HepG2 (cell line): ENCODE results near the gene LHFPL6. TPM values are rescaled to one million over a fixed set of nuclear protein-coding genes. Genes with fewer than 3 reads are reported as not detected.

ENCODE experiments used
- ETV5 ChIP-seq: IDR thresholded peaks from 2 replicates; pipeline ENCODE4 v1.6.1; 2018; ENCODE audit warnings: missing biosample characterization, missing genetic modification reagents, inconsistent platforms, borderline replicate concordance
- FOXK2 ChIP-seq: fragments of 450-650 bp; IDR thresholded peaks from 2 replicates; pipeline ENCODE4 v1.6.1; 2016
- FOXP1 ChIP-seq, 2 experiments: fragments of 450-650 bp in 1 of 2; IDR thresholded peaks; 2 replicates each; pipeline ENCODE4 v1.6.1; 2017 to 2018; ENCODE audit warnings: antibody characterized with exemption in 1 of 2
- HOXA5 ChIP-seq: sonication (generic); formaldehyde crosslinking; IDR thresholded peaks from 2 replicates; pipeline ENCODE4 v1.4.0; 2020; ENCODE audit warnings: missing genetic modification reagents
- MAF1 ChIP-seq: sonication (generic); formaldehyde crosslinking; IDR thresholded peaks from 2 replicates; pipeline ENCODE4 v1.5.0; 2020; ENCODE audit warnings: missing genetic modification reagents, borderline replicate concordance
- MED8 ChIP-seq: sonication (generic); formaldehyde crosslinking; IDR thresholded peaks from 2 replicates; pipeline ENCODE4 v1.8.1; 2023; ENCODE audit warnings: mild to moderate bottlenecking, missing genetic modification reagents; ENCODE audit not compliant: insufficient replicate concordance
- SNRNP70 ChIP-seq: fragments of 200-400 bp; formaldehyde crosslinking; IDR thresholded peaks from 2 replicates; pipeline ENCODE4 v1.6.1; 2017; ENCODE audit warnings: mild to moderate bottlenecking, low read depth, low read length, moderate library complexity
- ZNF747 ChIP-seq: sonication (generic); formaldehyde crosslinking; IDR thresholded peaks from 2 replicates; pipeline ENCODE4 v1.8.1; 2023; ENCODE audit warnings: missing genetic modification reagents, mild to moderate bottlenecking, borderline replicate concordance
- ZNF749 ChIP-seq: sonication (generic); formaldehyde crosslinking; IDR thresholded peaks from 2 replicates; pipeline ENCODE4 v1.8.0; 2022; ENCODE audit warnings: mild to moderate bottlenecking, missing genetic modification reagents, moderate library complexity, borderline replicate concordance
- polyA plus RNA-seq, 8 experiments: library from polyadenylated mRNA; depleted of rRNA in 3 of 8; stranded (reverse) in 7 of 8; unstranded in 1 of 8; fragments of >200 nt; fragmentation: Illumina TruSeq in 4 of 8; extraction: Trizol in 4 of 8; gene quantifications; 2 replicates each; pipeline versions ENCODE4 v1.2.1 to v1.2.3, GENCODE V29; 2011 to 2016; ENCODE audit warnings: low read depth in 4 of 8, missing spikeins in 1 of 8, mixed read lengths in 1 of 8; ENCODE audit not compliant: insufficient read depth in 1 of 8
- total RNA-seq, 5 experiments: library from RNA; depleted of rRNA; stranded (reverse); fragments of >200 nt; fragmentation: Illumina TruSeq; extraction: Trizol; gene quantifications; 2 replicates each; pipeline ENCODE4 v1.2.3, GENCODE V29; 2016; ENCODE audit warnings: low read depth in 1 of 5
- TF ChIP-seq, protein P1 (sequence below): sonication (generic); formaldehyde crosslinking; IDR thresholded peaks from 2 replicates; pipeline ENCODE4 v1.4.0; 2020; ENCODE audit warnings: missing genetic modification reagents
- TF ChIP-seq, protein P2 (sequence below): sonication (generic); formaldehyde crosslinking; IDR thresholded peaks from 2 replicates; pipeline ENCODE4 v1.5.0; 2020; ENCODE audit warnings: mild to moderate bottlenecking, missing genetic modification reagents, borderline replicate concordance
- TF ChIP-seq, protein P3 (sequence below): sonication (generic); formaldehyde crosslinking; IDR thresholded peaks from 2 replicates; pipeline ENCODE4 v1.9.0; 2021; ENCODE audit warnings: missing genetic modification reagents, mild to moderate bottlenecking, borderline replicate concordance

Gene LHFPL6
- total and polyA plus RNA-seq, 2 of the 13 experiments (the other 11 are each of a cell fraction or from before 2014, with no cell fraction given), result not detected

DNA sequence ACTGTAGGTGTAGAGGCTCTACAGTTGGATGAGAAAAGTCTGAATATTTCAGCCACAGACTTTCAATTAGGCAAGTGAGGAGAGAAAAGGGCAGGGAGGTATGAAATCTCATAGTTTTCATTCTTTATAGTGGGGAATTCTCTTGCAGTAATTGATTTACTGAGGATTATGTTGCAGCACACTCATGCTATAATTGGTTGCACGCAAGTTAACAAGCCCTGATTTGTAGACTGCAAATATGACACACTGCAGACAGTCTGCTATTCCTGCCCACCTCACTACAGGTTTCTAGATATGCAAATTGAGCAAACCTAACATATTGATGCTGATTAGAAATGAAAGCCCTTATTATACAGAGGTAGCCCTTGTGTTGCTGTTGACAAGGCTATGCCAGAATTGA is 139.4 kb downstream of the LHFPL6 start (continued):
- TF ChIP-seq, protein P1, sequence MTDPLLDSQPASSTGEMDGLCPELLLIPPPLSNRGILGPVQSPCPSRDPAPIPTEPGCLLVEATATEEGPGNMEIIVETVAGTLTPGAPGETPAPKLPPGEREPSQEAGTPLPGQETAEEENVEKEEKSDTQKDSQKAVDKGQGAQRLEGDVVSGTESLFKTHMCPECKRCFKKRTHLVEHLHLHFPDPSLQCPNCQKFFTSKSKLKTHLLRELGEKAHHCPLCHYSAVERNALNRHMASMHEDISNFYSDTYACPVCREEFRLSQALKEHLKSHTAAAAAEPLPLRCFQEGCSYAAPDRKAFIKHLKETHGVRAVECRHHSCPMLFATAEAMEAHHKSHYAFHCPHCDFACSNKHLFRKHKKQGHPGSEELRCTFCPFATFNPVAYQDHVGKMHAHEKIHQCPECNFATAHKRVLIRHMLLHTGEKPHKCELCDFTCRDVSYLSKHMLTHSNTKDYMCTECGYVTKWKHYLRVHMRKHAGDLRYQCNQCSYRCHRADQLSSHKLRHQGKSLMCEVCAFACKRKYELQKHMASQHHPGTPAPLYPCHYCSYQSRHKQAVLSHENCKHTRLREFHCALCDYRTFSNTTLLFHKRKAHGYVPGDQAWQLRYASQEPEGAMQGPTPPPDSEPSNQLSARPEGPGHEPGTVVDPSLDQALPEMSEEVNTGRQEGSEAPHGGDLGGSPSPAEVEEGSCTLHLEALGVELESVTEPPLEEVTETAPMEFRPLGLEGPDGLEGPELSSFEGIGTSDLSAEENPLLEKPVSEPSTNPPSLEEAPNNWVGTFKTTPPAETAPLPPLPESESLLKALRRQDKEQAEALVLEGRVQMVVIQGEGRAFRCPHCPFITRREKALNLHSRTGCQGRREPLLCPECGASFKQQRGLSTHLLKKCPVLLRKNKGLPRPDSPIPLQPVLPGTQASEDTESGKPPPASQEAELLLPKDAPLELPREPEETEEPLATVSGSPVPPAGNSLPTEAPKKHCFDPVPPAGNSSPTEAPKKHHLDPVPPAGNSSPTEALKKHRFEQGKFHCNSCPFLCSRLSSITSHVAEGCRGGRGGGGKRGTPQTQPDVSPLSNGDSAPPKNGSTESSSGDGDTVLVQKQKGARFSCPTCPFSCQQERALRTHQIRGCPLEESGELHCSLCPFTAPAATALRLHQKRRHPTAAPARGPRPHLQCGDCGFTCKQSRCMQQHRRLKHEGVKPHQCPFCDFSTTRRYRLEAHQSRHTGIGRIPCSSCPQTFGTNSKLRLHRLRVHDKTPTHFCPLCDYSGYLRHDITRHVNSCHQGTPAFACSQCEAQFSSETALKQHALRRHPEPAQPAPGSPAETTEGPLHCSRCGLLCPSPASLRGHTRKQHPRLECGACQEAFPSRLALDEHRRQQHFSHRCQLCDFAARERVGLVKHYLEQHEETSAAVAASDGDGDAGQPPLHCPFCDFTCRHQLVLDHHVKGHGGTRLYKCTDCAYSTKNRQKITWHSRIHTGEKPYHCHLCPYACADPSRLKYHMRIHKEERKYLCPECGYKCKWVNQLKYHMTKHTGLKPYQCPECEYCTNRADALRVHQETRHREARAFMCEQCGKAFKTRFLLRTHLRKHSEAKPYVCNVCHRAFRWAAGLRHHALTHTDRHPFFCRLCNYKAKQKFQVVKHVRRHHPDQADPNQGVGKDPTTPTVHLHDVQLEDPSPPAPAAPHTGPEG (CRISPR knock-in tag), result no peak
- TF ChIP-seq MED8 (CRISPR knock-in tag), result no peak
- TF ChIP-seq ETV5, result no peak
- TF ChIP-seq, protein P2, sequence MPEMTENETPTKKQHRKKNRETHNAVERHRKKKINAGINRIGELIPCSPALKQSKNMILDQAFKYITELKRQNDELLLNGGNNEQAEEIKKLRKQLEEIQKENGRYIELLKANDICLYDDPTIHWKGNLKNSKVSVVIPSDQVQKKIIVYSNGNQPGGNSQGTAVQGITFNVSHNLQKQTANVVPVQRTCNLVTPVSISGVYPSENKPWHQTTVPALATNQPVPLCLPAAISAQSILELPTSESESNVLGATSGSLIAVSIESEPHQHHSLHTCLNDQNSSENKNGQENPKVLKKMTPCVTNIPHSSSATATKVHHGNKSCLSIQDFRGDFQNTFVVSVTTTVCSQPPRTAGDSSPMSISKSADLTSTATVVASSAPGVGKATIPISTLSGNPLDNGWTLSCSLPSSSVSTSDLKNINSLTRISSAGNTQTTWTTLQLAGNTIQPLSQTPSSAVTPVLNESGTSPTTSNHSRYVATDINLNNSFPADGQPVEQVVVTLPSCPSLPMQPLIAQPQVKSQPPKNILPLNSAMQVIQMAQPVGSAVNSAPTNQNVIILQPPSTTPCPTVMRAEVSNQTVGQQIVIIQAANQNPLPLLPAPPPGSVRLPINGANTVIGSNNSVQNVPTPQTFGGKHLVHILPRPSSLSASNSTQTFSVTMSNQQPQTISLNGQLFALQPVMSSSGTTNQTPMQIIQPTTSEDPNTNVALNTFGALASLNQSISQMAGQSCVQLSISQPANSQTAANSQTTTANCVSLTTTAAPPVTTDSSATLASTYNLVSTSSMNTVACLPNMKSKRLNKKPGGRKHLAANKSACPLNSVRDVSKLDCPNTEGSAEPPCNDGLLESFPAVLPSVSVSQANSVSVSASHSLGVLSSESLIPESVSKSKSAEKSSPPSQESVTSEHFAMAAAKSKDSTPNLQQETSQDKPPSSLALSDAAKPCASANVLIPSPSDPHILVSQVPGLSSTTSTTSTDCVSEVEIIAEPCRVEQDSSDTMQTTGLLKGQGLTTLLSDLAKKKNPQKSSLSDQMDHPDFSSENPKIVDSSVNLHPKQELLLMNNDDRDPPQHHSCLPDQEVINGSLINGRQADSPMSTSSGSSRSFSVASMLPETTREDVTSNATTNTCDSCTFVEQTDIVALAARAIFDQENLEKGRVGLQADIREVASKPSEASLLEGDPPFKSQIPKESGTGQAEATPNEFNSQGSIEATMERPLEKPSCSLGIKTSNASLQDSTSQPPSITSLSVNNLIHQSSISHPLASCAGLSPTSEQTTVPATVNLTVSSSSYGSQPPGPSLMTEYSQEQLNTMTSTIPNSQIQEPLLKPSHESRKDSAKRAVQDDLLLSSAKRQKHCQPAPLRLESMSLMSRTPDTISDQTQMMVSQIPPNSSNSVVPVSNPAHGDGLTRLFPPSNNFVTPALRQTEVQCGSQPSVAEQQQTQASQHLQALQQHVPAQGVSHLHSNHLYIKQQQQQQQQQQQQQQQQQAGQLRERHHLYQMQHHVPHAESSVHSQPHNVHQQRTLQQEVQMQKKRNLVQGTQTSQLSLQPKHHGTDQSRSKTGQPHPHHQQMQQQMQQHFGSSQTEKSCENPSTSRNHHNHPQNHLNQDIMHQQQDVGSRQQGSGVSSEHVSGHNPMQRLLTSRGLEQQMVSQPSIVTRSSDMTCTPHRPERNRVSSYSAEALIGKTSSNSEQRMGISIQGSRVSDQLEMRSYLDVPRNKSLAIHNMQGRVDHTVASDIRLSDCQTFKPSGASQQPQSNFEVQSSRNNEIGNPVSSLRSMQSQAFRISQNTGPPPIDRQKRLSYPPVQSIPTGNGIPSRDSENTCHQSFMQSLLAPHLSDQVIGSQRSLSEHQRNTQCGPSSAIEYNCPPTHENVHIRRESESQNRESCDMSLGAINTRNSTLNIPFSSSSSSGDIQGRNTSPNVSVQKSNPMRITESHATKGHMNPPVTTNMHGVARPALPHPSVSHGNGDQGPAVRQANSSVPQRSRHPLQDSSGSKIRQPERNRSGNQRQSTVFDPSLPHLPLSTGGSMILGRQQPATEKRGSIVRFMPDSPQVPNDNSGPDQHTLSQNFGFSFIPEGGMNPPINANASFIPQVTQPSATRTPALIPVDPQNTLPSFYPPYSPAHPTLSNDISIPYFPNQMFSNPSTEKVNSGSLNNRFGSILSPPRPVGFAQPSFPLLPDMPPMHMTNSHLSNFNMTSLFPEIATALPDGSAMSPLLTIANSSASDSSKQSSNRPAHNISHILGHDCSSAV (CRISPR knock-in tag), result no peak
- TF ChIP-seq, protein P3, sequence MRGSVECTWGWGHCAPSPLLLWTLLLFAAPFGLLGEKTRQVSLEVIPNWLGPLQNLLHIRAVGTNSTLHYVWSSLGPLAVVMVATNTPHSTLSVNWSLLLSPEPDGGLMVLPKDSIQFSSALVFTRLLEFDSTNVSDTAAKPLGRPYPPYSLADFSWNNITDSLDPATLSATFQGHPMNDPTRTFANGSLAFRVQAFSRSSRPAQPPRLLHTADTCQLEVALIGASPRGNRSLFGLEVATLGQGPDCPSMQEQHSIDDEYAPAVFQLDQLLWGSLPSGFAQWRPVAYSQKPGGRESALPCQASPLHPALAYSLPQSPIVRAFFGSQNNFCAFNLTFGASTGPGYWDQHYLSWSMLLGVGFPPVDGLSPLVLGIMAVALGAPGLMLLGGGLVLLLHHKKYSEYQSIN, result no peak
- no peak for TF ChIP-seq ZNF749 (CRISPR knock-in tag)
- no peak for TF ChIP-seq FOXK2
- TF ChIP-seq HOXA5 (CRISPR knock-in tag), result no peak
- no peak for TF ChIP-seq ZNF747 (CRISPR knock-in tag)
- TF ChIP-seq SNRNP70, result no peak
- no peak for TF ChIP-seq FOXP1 (IDR thresholded peaks at IDR 0.05)
- TF ChIP-seq FOXP1 (CRISPR knock-in tag; IDR thresholded peaks at IDR 0.05), result no peak
- TF ChIP-seq MAF1 (CRISPR knock-in tag), result no peak
